LoVo (cell line): ENCODE measurements around the gene MACROD2.

Experiments used
- DNase-seq: peaks from one replicate; pipeline ENCODE4 v3.0.0-alpha.2; 2016; ENCODE audit warnings: low spot score

The MACROD2 gene

DNA sequence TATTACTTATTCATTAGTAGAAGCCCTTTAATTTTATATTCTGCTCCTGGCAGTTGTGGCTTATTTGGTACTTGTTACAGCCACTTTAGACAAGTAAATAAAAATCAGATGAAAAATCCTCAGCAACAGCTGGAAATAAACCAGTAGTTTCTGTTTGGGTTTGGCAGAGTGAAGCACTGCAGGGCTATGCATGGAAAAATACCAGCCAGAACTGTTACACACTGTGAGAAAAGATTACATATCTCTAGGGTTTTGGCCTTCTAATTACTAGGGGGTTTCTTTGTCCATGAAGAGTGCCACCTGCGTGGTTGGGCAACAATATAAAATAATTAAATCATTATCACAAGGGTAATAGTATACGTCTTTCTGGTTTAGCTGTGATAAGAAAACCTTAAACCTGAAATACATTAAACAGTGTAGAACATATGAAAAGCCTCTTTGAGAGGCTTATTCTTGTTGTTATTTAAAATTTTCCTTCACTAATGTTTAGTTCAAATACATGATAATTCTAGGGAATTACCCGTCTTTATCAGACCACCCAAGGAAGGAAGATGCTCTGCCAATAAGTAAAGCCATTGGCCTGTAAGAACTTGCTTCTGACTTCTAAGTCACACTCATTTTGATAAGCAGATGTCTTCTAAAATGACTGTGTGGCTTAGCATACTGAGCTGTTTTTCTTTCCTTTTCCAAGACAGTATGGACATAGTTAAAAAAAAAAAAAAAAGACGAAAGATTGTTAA is 662.1 kb downstream of the MACROD2 start:
- DNase-seq = no peak

DNA sequence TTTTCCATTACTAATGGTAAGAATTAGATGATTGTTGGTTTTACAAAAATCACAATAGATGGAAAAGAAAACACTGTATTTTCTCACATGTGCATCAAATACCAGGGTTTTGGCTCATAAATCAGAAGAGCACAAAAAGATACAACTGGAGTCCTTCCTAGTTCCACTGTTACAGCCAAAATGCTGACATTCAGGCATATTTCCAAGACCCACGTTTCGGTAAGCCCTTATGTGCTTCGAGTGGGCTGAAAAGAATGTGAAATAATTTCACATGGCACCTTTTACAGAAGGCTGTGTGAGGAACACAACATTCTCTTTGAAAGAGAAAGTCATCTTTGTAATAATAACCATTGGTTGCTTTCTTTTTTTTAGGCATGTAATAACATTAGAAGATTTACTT is 668.8 kb downstream of the MACROD2 start:
- DNase-seq = no peak

DNA sequence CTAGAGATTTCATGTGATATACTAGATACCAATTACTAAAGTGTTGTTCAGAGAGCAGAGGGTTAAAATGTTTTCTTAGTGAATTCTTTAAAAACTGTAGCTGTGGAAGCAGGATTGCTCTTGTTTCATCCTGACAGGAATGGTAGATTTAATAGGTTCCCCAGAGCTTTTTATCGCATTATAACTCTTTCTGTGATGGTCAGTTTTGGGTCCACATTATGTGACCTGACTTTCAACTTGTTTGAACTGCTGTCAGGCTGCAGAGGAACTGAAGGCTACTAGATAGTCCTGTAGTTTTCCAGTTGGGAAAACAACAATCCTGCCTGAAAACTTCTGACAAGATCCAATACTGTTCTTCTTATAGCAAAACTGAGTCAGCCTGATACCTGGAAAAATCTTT is 671.4 kb downstream of the MACROD2 start:
- DNase-seq = no peak

DNA sequence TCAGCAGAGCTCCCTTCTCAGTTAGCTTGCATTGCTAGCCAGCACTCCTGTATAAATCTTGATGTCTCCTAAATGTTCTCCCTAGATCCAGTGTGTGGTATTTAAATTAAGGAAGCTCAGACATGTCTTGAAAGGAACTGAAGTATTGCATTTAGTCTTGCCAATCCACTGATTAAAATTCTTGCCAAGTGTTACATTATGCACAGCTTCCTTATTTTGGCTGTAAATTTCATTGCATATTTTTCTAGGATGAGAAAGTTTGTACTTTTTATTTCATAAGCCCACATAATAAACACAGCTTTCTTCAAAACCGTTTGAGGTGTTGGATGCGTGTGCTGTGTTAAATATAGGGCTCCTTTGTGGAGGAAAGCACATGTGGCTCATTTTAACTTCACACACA is 671.9 kb downstream of the MACROD2 start:
- no peak for DNase-seq

DNA sequence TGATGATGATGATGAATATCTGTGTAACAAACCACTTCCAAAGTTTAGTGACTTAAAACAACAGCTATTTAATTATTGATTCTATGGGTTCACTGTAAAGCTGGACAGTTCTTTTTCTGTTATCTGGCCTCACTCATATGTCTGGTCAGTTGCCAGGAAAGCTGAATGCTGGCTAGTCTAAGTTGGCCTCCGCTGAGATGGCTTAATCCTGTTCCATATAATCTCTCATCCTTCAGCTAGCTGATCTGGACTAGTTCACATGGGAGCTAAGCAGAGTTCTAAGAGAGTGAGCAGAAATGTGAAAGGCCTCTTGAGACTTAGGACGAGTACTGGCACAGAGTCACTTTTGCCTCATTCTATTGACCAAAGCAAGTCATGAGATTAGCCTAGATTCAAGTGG is 676.8 kb downstream of the MACROD2 start:
- DNase-seq = no peak

DNA sequence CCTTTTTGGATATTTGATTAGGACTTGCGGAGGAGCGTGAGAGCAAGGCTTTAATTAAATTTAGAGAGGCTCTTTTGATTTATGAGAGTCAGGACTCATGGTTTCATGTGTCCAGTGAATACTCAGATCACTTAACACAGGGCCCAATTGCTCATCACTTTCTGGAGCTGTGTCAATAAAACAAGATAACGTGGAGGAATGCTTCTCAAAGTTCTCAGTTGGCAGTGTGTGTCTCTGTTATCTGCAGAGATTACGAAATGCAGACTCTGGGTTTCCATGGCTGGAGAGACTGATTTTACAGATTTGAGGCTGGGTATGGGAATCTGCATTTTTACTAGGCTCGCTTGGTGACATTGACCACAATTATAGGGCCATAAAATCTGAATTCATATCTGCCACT is 677.8 kb downstream of the MACROD2 start:
- no peak for DNase-seq

DNA sequence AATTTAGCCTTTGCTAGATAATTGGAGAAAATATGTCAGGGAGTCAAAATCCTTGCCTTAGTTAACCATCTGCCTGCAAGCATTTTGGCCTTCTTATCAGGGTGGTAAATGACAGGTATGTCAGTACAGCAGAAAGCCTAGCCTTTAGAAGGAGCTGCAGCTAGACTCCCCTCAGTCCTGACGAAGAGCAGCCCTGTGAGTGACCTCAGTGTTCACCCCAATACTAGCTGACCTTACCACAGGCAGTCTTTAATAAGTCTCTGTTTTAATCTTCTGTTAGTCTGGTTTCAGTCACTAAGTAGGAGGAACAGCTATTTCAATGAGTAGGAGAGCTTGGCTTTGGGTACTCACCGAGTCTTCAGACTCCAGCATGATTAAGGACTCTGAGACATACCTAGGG is 682.1 kb downstream of the MACROD2 start:
- no peak for DNase-seq

DNA sequence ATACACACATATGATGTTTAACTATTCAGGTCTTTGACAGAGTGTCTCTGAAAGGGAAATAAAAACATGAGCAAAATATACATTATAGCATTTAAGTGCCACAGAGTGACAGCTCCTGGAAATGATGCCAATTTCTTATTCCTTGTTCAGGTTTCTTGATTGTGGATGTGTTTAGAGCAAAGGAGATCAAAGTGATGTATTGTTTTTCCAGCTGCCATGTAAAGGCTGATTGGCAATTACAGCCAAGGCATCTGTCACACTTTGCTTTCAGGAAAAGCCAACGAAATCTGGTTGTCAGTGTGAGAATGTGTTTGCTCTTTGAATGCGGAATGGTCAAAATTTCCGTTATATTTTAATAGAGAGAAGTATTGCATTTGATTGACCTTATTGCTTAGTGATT is 689.9 kb downstream of the MACROD2 start:
- DNase-seq = no peak

DNA sequence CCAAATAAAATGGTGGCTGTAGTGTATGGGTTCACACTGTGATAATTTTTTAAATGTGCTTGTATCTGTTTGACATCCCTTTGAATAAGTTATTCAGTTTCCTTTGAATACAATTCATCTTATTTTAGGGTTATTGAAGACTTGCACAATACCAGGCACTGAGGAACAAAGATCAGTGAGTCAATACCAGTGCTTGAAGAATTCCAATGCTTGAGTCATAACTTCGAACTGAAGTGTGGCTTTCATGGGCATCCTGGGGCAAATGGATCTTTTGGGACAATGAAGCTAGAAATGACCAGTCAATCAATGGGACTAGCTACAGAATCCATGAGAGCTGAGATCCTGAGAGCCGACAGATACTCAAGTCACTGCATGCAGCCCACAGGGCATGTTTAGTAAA is 692.0 kb downstream of the MACROD2 start:
- DNase-seq = no peak

DNA sequence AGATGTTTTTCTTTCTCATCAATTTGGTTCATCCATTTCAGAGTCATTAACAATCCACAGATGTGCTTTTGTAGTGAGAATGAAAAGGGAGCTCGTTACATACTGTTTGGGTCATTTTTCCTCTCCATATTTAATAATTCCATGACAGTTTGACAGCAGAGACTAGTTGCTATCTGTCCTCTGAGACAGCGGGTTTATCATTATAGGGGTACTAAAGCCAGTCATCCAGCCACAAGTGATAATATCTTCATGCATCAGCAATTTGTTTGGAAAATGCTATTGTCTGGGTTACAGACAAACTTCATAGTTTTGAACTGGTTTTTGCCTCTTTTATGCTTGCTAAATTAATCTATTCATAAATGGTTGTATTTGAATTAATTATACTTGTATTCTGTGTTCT is 692.7 kb downstream of the MACROD2 start:
- no peak for DNase-seq

DNA sequence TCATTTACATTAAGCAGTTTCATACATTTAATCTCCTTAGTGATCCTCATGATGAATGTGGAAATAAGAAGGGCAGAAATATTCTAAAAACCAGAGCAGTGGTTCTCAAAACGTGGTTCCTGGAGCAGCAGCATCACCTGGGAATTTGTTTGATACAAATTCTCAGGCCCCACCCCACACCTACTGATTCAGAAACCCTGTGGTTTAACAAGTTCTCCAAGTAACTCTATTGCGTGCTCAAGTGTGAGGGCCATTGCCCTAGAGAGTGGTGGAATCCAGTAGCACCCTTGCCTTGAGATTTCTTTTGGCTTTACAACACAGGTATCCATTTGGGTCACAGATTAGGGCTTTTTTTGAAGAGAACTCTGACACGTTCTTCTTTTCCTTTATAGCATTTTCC is 696.7 kb downstream of the MACROD2 start:
- no peak for DNase-seq

DNA sequence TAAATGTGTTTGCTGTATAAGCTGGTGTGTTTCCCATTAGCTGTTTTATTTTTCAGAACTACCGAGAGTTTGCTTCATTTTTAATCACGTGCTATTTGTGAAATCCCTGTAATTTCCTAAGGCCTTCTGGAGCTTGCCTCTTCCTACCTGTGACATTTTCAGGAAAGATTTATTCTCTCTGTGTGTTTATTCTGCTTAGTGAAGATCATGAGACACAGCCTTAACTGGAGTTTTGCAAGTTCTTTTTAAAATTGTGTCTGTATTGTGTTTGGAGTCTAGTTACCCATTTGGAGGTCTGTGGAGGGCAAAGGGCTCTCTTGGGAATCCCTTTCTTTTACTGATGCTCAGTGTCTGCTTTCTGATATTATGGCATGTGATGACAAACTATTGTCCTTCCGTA is 701.2 kb downstream of the MACROD2 start:
- DNase-seq = no peak

DNA sequence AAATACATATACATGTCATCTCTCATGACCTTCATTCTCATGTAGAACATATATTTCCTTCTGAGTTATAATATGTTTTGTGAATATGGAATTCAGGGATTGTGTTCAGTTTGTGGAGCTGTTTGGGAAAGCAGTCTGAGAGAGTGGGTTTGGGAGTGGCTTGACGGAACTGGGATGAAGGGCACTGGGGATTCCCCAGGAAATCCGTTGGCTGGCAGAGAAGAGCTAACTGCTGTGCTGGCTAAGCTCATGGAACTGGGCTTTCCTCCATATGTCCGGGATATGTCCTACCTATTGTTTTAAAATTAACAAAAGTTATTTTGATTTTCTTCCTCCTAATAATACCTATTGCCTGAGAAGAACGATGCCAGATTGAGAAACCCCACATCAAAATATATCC is 701.6 kb downstream of the MACROD2 start:
- DNase-seq = no peak

DNA sequence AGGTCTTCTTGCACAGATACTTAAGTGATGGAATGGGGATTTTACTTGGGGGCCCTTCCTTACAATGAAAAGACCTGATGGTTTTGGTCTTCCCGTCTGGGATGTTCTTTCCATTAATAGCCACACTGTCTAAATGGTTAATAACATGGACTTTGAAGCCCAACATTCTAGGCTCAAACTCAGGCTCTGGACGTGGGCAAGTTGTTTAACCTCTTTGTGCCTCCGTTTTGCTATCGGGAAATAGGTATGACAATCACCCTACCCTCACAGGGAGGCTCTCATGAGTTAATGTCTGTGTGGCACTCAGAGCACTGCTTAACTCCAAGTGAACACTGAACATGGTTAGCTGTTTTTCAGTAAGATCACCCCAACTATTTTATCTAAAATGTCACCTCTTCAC is 702.8 kb downstream of the MACROD2 start:
- DNase-seq = no peak

DNA sequence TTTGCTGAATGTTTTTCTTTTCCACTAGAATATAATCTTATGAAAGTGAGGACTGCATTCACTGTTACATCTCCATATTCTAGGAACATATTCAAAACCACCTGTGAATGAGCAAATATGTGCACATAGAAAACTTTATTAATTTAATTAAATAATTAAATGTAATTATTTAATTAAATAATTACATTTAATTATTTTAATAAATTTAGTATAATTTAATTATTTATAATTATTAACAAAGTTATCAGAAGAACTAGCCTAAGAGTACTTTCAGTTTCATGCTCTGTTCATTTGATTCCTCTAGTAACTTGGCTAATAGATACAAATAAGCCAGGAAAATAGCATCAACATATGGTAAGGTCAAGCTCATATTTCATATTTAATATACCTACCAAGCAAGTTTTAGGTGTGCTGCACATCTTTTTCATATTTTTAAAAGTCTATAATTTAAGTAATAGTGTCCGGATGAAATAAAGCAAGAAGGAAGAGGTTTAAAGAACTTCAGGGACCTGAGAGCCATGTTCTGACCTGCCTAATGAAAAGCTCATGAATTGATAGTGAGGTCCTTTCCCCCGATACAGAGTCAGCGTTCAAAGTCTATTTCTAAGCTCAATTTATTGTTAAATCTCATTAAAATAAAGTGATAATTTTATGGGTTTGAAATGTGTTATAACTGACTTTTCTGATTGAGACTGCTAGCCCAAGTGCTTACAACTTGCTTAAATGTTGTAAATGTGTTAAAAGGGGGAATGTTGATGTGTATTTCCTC is 703.5 kb downstream of the MACROD2 start:
- no peak for DNase-seq

DNA sequence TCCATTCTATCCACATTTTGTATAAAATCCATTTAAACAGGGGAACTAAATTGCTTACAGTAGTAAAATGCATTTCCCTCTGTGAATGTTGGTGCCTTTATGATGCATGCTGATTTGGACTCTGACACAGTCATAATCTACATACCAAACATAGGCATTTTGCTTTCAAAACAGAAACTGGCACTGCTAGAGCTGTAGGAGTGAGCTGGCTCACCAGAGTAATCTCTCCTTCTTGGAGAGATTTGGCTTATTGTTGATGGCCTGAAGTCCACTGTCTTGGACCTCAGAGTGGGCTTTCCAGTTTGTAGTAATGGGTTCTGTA is 705.3 kb downstream of the MACROD2 start:
- DNase-seq = peak; percentile 44

DNA sequence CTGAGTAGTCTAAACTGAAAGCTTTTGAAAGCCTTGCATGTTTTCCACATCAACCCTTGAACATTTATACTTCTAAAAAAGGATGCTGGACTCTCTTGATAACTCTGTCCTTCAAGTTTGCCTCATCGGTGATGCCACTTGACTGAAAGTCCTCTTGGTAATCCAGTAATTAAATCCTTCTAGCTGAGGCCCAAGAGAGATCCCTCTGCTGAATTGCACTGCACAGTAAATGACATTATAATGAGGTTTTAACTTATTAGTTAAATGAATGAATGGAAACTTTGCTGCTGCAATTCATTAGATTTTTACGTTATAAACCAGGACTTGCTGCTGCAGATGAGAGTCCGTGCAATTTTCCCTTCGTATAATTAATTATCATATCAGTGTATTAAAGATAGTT is 706.0 kb downstream of the MACROD2 start:
- DNase-seq = no peak

DNA sequence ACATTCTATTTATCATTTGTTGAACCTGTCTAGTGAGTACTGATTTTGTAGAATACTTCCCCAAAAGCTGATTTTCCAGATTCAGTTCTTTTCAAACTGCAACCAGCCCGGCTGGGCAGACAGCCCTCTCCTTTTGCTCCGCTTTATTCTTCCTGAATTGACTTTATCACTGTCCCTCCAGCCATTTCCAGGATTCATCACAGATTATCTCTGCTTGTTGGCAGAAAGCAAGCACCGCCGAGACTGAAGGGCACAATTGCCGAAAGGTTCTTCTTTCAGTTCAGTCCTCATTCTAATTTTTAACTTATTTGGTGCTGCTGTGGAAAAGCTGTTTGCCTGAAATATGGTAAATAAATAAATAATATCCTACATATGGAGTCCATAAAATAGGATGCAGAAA is 711.2 kb downstream of the MACROD2 start:
- no peak for DNase-seq

DNA sequence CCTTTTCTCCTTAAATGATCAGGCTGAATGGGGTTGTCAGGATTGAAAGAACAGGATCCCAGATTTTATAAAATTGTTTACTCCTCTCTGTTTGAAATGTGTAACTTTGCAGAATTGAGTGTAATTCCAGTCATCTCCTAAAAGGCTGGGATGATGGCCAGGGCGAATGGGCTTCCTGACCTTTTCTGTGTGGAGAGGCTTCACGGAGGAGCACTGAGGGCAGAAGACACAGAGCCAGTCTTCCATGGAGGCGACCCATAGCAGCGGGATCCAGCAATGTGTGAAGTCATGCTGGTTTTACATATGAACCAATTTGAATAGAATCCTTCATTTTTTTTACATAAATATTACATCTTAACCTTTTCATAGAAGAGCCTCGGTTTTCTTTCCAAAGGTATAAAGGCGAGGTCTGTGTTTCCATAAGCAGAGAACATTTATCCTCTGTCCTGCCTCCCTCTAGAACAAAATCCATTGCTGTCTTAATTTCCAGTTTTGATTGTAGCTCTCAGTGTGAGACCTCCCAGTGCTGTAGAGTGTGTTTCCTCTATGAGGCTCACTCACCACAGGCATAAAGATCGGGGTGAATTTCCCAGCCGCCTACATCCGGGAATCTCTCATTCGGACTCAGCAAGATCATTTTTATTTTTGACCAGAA is 711.8 kb downstream of the MACROD2 start:
- no peak for DNase-seq

DNA sequence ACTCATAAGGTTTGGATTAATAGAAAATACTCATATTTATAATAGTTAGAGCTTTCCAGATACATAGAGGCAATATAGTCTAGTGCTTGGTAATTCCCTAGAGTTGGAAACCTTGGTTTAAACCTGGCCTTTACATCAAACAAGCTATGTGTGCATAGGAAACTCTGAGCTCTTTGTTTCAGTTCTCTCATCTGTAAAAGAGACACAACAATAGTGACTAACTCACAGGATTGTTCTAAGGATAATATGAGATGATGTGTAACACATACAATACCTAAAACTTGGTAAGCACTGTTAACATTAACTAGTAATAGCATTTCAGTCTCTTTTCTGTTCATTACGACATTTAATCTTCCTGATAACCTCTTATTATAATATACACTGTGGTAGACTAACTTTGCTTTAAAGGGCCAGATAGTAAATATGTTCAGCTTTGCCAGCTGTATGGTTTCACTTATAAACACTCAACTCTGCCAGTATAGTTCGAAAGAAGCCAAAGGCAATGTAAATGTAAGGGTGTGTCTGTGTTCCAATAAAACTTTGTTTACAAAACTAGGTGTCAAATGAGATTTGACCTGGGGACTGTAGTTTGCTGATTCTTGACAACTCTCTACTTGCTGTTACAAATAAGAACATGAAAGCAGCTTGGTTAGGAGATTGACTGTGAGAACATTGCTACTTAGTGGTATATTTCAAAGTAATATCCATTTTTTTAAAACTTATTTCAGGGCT is 712.7 kb downstream of the MACROD2 start:
- no peak for DNase-seq

DNA sequence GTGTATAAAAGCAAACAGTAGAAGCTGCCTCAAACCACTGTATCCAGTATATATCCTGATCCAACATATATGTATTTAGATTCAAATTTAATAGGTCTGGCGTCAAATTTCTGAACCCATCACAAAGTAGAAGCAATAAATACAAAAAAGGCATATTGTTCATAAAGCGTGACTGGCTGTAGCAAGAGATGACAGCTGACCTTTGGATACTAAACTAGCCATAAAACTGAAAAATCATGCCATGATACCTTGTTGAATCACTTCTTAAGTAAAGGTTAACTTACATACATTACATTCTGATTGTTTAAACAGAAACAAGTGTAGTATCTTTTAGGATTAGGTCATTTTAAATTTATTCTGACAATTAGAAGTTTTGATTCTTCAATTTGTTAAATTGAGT is 714.1 kb downstream of the MACROD2 start:
- DNase-seq = peak; percentile 43

DNA sequence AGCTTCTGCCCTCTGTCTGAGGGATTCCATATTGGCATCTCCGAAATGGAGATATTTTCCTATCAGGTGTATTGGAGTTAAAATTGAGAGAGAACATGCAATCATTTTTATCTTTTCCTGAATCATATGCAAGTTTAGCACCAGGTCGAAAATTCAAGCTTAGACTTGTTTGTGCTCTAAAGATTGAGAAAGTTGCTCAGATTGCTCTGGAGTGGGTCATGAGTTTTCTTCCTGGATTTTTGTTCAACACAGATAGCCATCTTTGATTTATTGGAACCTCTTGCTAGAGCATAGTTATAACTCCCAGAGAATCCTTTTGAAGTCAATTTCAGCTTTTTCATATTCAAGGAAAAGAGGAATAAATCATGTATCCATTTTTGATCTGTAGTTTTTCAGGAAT is 715.6 kb downstream of the MACROD2 start:
- no peak for DNase-seq

DNA sequence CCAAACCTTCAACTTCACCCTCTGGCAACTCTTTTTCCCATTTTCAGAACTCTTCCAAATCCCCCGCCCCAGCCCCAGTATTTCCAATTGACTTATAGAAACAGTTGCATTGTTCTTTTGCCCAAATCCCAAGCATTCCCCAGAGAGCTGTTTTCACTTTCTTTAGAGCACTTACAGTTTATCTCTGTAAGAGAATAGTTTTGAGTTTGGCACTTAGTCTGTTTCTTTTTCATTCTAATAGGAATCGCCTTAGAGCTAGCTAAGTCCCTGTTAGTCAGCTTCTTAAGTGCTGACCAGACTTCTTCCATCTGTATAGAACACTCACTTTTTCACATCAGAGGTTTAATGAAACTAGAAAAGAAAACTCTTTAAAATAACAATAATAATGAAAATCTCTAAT is 716.3 kb downstream of the MACROD2 start:
- no peak for DNase-seq
